Cardiac fibroblast (primary cell): ENCODE results near the gene GLO1.
A peak's percentile ranks its signal among the peaks of the same experiment; 100 is the strongest.

Experiments
- DNase-seq, 2 donors: peaks; one replicate each; pipeline versions ENCODE4 v3.0.0 to v3.0.0-alpha.2; 2010; ENCODE audit warnings: low read depth in 2 of 2
- H3K4me3 ChIP-seq, 2 donors: replicated peaks in 1 of 2; 1 replicate in 1 of 2; 2 replicates in 1 of 2; pipeline ENCODE4 v1.5.1; 2011; ENCODE audit warnings: low read depth in 2 of 2, low read length in 2 of 2, mild to moderate bottlenecking in 2 of 2, moderate library complexity in 1 of 2
- CTCF ChIP-seq: IDR thresholded peaks from one replicate; pipeline ENCODE4 v1.5.1; 2011; ENCODE audit warnings: low read depth, mild to moderate bottlenecking, low read length, inconsistent platforms

Gene GLO1

DNA sequence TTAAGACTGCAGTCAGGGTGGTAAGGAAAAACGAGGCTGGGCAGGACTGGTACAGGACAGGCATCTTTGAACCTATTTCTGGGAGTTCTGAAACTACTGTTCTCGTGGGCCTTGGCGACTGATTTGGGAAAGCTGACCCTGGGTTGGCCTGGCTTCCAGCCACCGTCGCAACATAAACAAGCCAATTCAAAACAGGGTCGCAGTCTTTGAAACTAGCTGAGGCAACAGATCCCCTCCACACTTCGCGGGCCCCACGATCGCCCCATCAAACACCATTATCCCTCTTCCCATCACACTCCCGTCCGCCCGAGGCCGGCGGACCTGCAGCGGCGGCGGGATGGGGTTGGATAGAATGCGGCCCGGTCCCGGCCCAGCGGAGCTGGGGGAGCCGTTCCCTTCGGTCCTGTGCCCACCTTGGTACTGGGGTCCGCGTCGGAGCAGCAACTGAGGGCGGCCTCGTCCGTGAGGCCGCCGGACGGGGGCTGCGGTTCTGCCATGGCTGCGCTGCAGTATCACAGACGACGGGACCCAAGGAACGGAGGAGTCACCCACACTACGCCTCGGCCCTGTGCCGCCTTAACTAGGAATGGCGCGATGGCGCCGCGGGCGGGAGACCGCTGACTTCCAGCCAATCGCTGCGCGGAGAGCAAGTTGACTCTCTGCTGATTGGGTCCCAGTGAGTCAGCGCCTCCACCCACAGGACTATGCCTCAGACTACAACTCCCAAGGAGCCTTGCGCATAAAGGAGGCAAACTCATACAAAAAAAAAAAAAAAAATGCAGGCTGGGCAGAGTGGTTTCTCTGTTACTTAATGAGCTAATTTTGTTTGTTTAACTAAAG is at the start of gene GLO1:
Gene GLO1 (minus strand): TSS at position 588 of the 840 bp plus-strand sequence. CDS start 91 bp downstream, at position 497.
- no peak for TF ChIP-seq CTCF
- DNase-seq = peak; percentile 99
- peak within 1 kb of the TSS; percentile 67 to 76 for H3K4me3 ChIP-seq

DNA sequence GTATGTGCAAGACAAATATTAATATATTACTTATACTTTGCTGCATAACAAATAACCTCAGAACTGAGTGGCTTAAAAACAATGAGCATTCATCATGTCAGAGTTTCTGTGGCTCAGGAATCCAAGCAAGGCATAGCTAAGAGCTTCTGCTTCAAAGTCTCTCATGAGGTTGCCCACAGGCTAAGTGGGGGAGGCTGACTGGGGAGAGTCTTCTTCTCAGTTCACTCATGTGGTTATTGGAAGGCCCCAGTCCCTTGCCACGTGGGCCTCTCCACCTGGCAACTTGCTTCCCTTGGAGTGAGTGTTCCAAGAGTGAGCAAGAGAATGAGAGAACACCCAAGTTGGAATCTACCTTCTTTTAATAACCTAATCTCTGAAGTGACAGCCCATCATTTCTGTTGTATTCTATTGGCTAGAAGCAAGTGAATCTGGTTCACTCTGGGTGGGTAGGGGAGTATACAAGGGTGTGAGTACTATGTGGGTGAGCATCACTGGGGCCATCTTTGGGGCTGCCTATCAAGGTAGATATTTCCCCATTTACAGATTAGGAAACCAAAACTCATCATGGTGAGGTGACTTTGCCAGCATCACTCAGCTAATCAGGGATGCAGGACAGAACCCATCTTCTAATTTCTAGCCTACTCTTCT is 48.1 kb upstream of the GLO1 start:
- DNase-seq = no peak
- TF ChIP-seq CTCF = no peak

DNA sequence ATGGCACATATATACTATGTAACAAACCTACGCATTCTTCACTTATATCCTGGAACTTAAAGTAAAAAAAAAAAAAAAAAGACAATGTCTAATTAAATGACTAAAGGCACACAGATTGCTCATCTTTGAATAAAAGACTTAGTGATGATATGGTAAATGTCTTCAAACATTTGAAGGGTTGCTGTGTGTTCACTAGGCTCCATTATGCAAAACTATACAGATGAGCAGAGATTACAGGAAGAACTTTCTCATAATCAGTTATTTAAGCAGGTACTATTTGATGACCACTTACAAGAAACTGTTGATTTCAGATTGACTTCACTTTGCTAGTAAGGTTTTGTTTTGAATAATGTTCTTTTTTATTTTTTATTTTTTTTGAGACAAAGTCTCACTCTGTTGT is 46.5 kb upstream of the GLO1 start:
- no peak for TF ChIP-seq CTCF
- no peak for DNase-seq
- H3K4me3 ChIP-seq = no peak overlapping the region

More for the DNA sequence above, 48.1 kb upstream of the GLO1 start:
- no peak overlapping the region for H3K4me3 ChIP-seq

DNA sequence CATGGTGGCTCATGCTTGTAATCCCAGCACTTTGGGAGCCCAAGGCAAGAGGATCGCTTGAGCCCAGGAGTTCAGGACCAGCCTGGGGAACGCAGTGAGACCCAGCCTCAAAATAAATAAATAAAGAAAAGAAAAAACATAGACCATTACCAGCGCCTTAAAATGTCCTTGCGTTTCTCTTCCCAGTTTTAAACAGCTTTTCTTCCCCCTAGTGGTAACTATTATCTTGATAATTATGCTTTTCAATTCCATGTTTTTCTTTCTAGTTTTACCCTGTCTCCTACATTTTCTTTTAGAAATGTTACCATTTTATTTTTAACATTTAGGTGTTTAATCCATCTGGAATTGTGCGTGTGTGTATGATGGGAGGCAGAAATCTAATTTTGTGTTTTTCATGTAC is 36.6 kb upstream of the GLO1 start:
- peak in 1 of 2 donors; percentile 4 for DNase-seq
- H3K4me3 ChIP-seq = no peak overlapping the region
- TF ChIP-seq CTCF = no peak

- no peak for TF ChIP-seq CTCF
- H3K4me3 ChIP-seq = no peak overlapping the region
- DNase-seq = no peak
Observed at GRCh38 chr6:38738261-38738660, 35.3 kb upstream of the GLO1 start.

GRCh38 chr6:38736951-38737350 is 34.0 kb upstream of the GLO1 start:
- DNase-seq = no peak
- no peak for TF ChIP-seq CTCF
- no peak overlapping the region for H3K4me3 ChIP-seq
